ENCODE measurements around the gene SLC25A31.

The SLC25A31 gene

GRCh38 chr4:127781300-127782024 lies 51.3 kb downstream of the SLC25A31 start:
- Histone ChIP-seq H3K79me2 (ENCODE audit: insufficient read depth, low read depth) (peaks cover 31% of the 10 kb centered on the region; the same call in 1 of the 2 replicates), H3K4me1 (ENCODE audit: low read depth, poor library complexity, severe bottlenecking) (peaks cover 61% of the 10 kb centered on the region), H3K27ac (peak overlapping the region; percentile 76), H3K9ac (peak overlapping the region; percentile 80), H2AFZ (ENCODE audit: low read depth) (peak overlapping the region; percentile 84), H4K20me1 (ENCODE audit: insufficient read depth) (no peaks in the 10 kb centered on the region), H3K4me2 (peak overlapping the region; percentile 63; the same call in 1 of the 2 replicates), H3K27me3 (ENCODE audit: insufficient read depth, low read depth) (no peaks in the 10 kb centered on the region), H3K36me3 (ENCODE audit: insufficient read depth) (no peaks in the 10 kb centered on the region), H3K4me3 (IDR thresholded peaks at IDR 0.05; ENCODE audit: insufficient read depth, low read depth, low read length) (peak overlapping the region; percentile 1)
- TF ChIP-seq, protein P1, sequence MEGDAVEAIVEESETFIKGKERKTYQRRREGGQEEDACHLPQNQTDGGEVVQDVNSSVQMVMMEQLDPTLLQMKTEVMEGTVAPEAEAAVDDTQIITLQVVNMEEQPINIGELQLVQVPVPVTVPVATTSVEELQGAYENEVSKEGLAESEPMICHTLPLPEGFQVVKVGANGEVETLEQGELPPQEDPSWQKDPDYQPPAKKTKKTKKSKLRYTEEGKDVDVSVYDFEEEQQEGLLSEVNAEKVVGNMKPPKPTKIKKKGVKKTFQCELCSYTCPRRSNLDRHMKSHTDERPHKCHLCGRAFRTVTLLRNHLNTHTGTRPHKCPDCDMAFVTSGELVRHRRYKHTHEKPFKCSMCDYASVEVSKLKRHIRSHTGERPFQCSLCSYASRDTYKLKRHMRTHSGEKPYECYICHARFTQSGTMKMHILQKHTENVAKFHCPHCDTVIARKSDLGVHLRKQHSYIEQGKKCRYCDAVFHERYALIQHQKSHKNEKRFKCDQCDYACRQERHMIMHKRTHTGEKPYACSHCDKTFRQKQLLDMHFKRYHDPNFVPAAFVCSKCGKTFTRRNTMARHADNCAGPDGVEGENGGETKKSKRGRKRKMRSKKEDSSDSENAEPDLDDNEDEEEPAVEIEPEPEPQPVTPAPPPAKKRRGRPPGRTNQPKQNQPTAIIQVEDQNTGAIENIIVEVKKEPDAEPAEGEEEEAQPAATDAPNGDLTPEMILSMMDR (conservative IDR thresholded peaks at IDR 0.05; ENCODE audit: low read depth, low read length), result no peak

DNA sequence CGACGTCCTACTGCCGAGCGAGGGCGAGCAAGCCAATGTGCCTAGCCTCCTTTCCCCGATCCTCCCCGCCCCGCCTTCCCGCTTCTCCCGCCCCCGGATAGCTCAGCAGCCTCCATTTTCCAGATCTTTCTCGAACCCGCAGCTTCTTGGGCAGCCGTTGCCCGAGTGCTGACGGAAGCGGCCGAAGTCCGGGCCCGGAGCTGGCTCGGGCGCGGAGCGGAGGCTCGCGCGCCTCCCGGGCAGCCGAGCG lies 51.8 kb downstream of the SLC25A31 start:
- Histone ChIP-seq H4K20me1 (ENCODE audit: insufficient read depth) (no peaks in the 10 kb centered on the region), H3K9ac (peak overlapping the region; percentile 80), H3K79me2 (ENCODE audit: insufficient read depth, low read depth) (peaks cover 31% of the 10 kb centered on the region; the same call in 1 of the 2 replicates), H3K36me3 (ENCODE audit: insufficient read depth) (no peaks in the 10 kb centered on the region), H3K27ac (peak overlapping the region; percentile 76), H2AFZ (ENCODE audit: low read depth) (peak overlapping the region; percentile 84), H3K27me3 (ENCODE audit: insufficient read depth, low read depth) (no peaks in the 10 kb centered on the region), H3K4me2 (peak overlapping the region; percentile 63; the same call in 1 of the 2 replicates), H3K4me1 (ENCODE audit: low read depth, poor library complexity, severe bottlenecking) (peaks cover 56% of the 10 kb centered on the region), H3K4me3 (IDR thresholded peaks at IDR 0.05; ENCODE audit: insufficient read depth, low read depth, low read length) (peak overlapping the region; percentile 5)
- TF ChIP-seq, protein P1 (conservative IDR thresholded peaks at IDR 0.05; ENCODE audit: low read depth, low read length), result no peak

DNA sequence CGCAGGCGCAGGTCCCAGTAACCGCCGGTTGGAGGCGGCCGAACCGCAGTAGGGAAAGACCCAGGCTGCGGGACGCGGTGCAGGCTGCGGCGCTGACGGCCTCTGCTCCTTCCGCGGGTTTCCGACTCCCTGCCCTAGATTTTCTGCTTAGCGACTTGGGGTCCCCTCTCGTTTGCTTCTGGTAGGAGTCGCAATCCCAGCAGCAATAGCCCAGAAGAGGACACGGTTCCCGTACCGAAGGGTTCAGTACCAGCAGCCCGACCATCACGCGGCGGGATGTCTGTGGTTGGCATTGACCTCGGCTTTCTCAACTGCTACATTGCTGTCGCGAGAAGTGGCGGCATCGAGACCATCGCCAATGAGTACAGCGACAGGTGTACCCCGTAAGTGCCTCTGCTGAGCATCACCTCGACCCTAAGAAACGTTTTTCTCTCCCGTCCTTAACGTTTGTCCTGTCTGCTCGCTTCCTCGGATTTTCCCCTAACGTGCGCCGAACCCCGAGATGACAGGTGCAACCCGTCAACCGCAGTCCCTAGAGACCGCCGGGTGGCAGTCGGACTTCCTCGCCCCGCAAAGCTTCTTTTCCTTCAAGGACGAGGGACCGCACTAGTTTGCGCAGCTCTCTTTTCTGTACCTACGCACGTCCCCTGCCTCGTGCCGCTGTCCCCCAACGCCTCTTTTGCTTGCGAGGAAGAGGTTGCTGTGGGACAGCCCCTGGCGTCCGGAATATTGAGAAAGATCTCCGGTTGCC lies 52.2 kb downstream of the SLC25A31 start, which contains the start of gene HSPA4L:
HSPA4L (plus strand) TSS at position 48 of the 751 bp plus-strand sequence; CDS start at position 277, 229 bp downstream.
- Histone ChIP-seq H4K20me1 (ENCODE audit: insufficient read depth) (no peaks in the 10 kb centered on the region), H3K27me3 (ENCODE audit: insufficient read depth, low read depth) (no peaks in the 10 kb centered on the region), H2AFZ (ENCODE audit: low read depth) (peak within 1 kb of the TSS; percentile 84), H3K4me1 (ENCODE audit: low read depth, poor library complexity, severe bottlenecking) (peaks cover 51% of the 10 kb centered on the region), H3K4me2 (peak within 1 kb of the TSS; percentile 81), H3K27ac (peak within 1 kb of the TSS; percentile 76), H3K9ac (peak within 1 kb of the TSS; percentile 80), H3K79me2 (ENCODE audit: insufficient read depth, low read depth) (peaks cover 33% of the 10 kb centered on the region; the same call in 1 of the 2 replicates), H3K4me3 (IDR thresholded peaks at IDR 0.05; ENCODE audit: insufficient read depth, low read depth, low read length) (peak within 1 kb of the TSS; percentile 5), H3K36me3 (ENCODE audit: insufficient read depth) (no peaks in the 10 kb centered on the region)
- TF ChIP-seq, protein P1 (conservative IDR thresholded peaks at IDR 0.05; ENCODE audit: low read depth, low read length), result 0 out of 2 replicates have a peak, but pooled peaks have one; percentile 23

GRCh38 chr4:127783026-127783769 lies 53.0 kb downstream of the SLC25A31 start:
- H3K27ac ChIP-seq, result peak overlapping the region; percentile 76
- no peaks in the 10 kb centered on the region for H3K36me3 ChIP-seq (ENCODE audit: insufficient read depth)
- TF ChIP-seq, protein P1 (conservative IDR thresholded peaks at IDR 0.05; ENCODE audit: low read depth, low read length), result peak; percentile 20; the same call in 1 of the 2 replicates
- H2AFZ ChIP-seq (ENCODE audit: low read depth), result peak overlapping the region; percentile 84
- peaks cover 43% of the 10 kb centered on the region for H3K4me1 ChIP-seq (ENCODE audit: low read depth, poor library complexity, severe bottlenecking)
- H3K79me2 ChIP-seq (ENCODE audit: insufficient read depth, low read depth), result peaks cover 36% of the 10 kb centered on the region; the same call in 1 of the 2 replicates
- H3K9ac ChIP-seq, result peak overlapping the region; percentile 80
- H3K4me2 ChIP-seq, result peak overlapping the region; percentile 81
- no peaks in the 10 kb centered on the region for H4K20me1 ChIP-seq (ENCODE audit: insufficient read depth)
- no peak overlapping the region for H3K4me3 ChIP-seq (IDR thresholded peaks at IDR 0.05; ENCODE audit: insufficient read depth, low read depth, low read length)
- no peaks in the 10 kb centered on the region for H3K27me3 ChIP-seq (ENCODE audit: insufficient read depth, low read depth)
